ENCODE data around the gene HSDL2. TPM values are rescaled to one million over a fixed set of nuclear protein-coding genes. Genes with fewer than 3 reads are reported as not detected.
A peak's percentile ranks its signal among the peaks of the same experiment; 100 is the strongest.
"Not testable (repeated sequence)": the region's sequence is repeated elsewhere in the genome, so short reads cannot be mapped to it uniquely, and the experiment has no call there.

HSDL2 gene
- total RNA-seq, 1 donor from 2014 or later = 40.7 TPM

GRCh38 chr9:112364761-112365160, 15.1 kb upstream of the HSDL2 start:
- Histone ChIP-seq H3K9me3 (ENCODE audit: control insufficient read depth in 3 of 3, low read length in 3 of 3) (no peaks in the 10 kb centered on the region), H3K4me1 (ENCODE audit: control insufficient read depth in 3 of 3, insufficient read depth in 3 of 3, low read length in 3 of 3) (no peaks in the 10 kb centered on the region), H3K4me3 (ENCODE audit: low read length in 3 of 3) (no peak overlapping the region), H3K27ac (ENCODE audit: low read depth, low read length) (no peak overlapping the region), H3K9ac (ENCODE audit: low read depth in 1 of 3, low read length in 3 of 3) (no peak overlapping the region), H3K27me3 (ENCODE audit: control insufficient read depth in 3 of 3, insufficient read depth in 3 of 3, low read length in 3 of 3) (no peaks in the 10 kb centered on the region), H3K36me3 (ENCODE audit: control insufficient read depth in 3 of 3, insufficient read depth in 3 of 3, low read length in 3 of 3) (no peaks in the 10 kb centered on the region)

- not testable (repeated sequence) for H3K27ac ChIP-seq (ENCODE audit: low read depth, low read length); H3K27me3 ChIP-seq (ENCODE audit: control insufficient read depth in 3 of 3, insufficient read depth in 3 of 3, low read length in 3 of 3); H3K4me3 ChIP-seq (ENCODE audit: low read length in 3 of 3); H3K4me1 ChIP-seq (ENCODE audit: control insufficient read depth in 3 of 3, insufficient read depth in 3 of 3, low read length in 3 of 3); H3K36me3 ChIP-seq (ENCODE audit: control insufficient read depth in 3 of 3, insufficient read depth in 3 of 3, low read length in 3 of 3); H3K9me3 ChIP-seq (ENCODE audit: control insufficient read depth in 3 of 3, low read length in 3 of 3); H3K9ac ChIP-seq (ENCODE audit: low read depth in 1 of 3, low read length in 3 of 3)
Observed at GRCh38 chr9:112365257-112365656, 14.7 kb upstream of the HSDL2 start.

- no peak overlapping the region for H3K4me3 ChIP-seq (ENCODE audit: low read length in 3 of 3)
- no peaks in the 10 kb centered on the region for H3K4me1 ChIP-seq (ENCODE audit: control insufficient read depth in 3 of 3, insufficient read depth in 3 of 3, low read length in 3 of 3)
- H3K9ac ChIP-seq (ENCODE audit: low read depth in 1 of 3, low read length in 3 of 3) = no peak overlapping the region
- no peaks in the 10 kb centered on the region for H3K9me3 ChIP-seq (ENCODE audit: control insufficient read depth in 3 of 3, low read length in 3 of 3)
- H3K27ac ChIP-seq (ENCODE audit: low read depth, low read length) = no peak overlapping the region
- H3K36me3 ChIP-seq (ENCODE audit: control insufficient read depth in 3 of 3, insufficient read depth in 3 of 3, low read length in 3 of 3) = no peaks in the 10 kb centered on the region
- H3K27me3 ChIP-seq (ENCODE audit: control insufficient read depth in 3 of 3, insufficient read depth in 3 of 3, low read length in 3 of 3) = no peaks in the 10 kb centered on the region
Observed at GRCh38 chr9:112366591-112366990, 13.3 kb upstream of the HSDL2 start.

GRCh38 chr9:112367465-112367864, 12.4 kb upstream of the HSDL2 start:
- Histone ChIP-seq H3K9me3 (ENCODE audit: control insufficient read depth in 3 of 3, low read length in 3 of 3) (no peaks in the 10 kb centered on the region), H3K9ac (ENCODE audit: low read depth in 1 of 3, low read length in 3 of 3) (no peak overlapping the region), H3K27ac (ENCODE audit: low read depth, low read length) (no peak overlapping the region), H3K4me3 (ENCODE audit: low read length in 3 of 3) (no peak overlapping the region), H3K36me3 (ENCODE audit: control insufficient read depth in 3 of 3, insufficient read depth in 3 of 3, low read length in 3 of 3) (no peaks in the 10 kb centered on the region), H3K27me3 (ENCODE audit: control insufficient read depth in 3 of 3, insufficient read depth in 3 of 3, low read length in 3 of 3) (no peaks in the 10 kb centered on the region), H3K4me1 (ENCODE audit: control insufficient read depth in 3 of 3, insufficient read depth in 3 of 3, low read length in 3 of 3) (no peaks in the 10 kb centered on the region)

DNA sequence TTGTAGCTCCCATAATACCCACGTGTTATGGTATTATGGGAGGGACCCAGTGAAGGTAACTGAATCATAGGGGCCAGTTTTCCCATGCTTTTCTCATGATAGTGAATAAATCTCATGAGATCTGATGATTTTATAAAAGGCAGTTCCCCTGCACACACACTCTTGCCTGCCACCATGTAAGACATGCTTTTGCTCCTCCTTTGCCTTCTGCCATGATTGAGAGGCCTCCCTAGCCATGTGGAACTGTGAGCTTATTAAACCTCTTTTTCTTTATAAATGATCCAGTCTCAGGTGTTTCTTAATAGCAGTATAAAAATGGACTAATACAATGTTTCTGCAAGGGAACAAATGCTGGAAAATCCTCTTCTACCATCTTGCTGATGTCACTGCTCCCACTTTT, 10.1 kb upstream of the HSDL2 start:
- H3K4me1 ChIP-seq (ENCODE audit: control insufficient read depth in 3 of 3, insufficient read depth in 3 of 3, low read length in 3 of 3) = no peaks in the 10 kb centered on the region
- H3K9ac ChIP-seq (ENCODE audit: low read depth in 1 of 3, low read length in 3 of 3) = no peak overlapping the region
- H3K27me3 ChIP-seq (ENCODE audit: control insufficient read depth in 3 of 3, insufficient read depth in 3 of 3, low read length in 3 of 3) = no peaks in the 10 kb centered on the region
- no peak overlapping the region for H3K27ac ChIP-seq (ENCODE audit: low read depth, low read length)
- no peaks in the 10 kb centered on the region for H3K36me3 ChIP-seq (ENCODE audit: control insufficient read depth in 3 of 3, insufficient read depth in 3 of 3, low read length in 3 of 3)
- H3K9me3 ChIP-seq (ENCODE audit: control insufficient read depth in 3 of 3, low read length in 3 of 3) = no peaks in the 10 kb centered on the region
- H3K4me3 ChIP-seq (ENCODE audit: low read length in 3 of 3) = no peak overlapping the region

- no peak overlapping the region for H3K4me3 ChIP-seq (ENCODE audit: low read length in 3 of 3)
- H3K36me3 ChIP-seq (ENCODE audit: control insufficient read depth in 3 of 3, insufficient read depth in 3 of 3, low read length in 3 of 3) = no peaks in the 10 kb centered on the region
- H3K27me3 ChIP-seq (ENCODE audit: control insufficient read depth in 3 of 3, insufficient read depth in 3 of 3, low read length in 3 of 3) = no peaks in the 10 kb centered on the region
- no peaks in the 10 kb centered on the region for H3K4me1 ChIP-seq (ENCODE audit: control insufficient read depth in 3 of 3, insufficient read depth in 3 of 3, low read length in 3 of 3)
- H3K9me3 ChIP-seq (ENCODE audit: control insufficient read depth in 3 of 3, low read length in 3 of 3) = no peaks in the 10 kb centered on the region
- no peak overlapping the region for H3K9ac ChIP-seq (ENCODE audit: low read depth in 1 of 3, low read length in 3 of 3)
- H3K27ac ChIP-seq (ENCODE audit: low read depth, low read length) = no peak overlapping the region
Observed at GRCh38 chr9:112371060-112371459, 8.8 kb upstream of the HSDL2 start.

DNA sequence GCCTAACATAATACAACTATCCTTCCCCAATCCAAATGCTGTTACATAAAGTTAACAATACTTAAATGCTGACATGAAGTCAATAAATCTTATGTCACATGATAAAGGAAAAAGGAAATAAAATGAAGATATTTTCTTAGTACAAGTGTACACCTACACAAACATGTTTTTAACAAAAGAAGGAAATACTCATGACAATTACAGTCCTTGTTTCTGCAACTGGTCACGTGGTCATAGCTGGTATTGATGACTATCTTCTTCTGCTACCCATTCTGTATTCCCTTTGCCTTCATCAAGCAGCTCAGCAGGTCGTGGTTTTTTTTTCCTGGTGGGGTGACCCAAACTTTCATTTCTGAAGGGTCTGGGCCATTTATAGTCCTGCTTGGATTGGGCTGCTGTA, 6.2 kb upstream of the HSDL2 start:
- H3K4me3 ChIP-seq (ENCODE audit: low read length in 3 of 3); H3K9me3 ChIP-seq (ENCODE audit: control insufficient read depth in 3 of 3, low read length in 3 of 3); H3K27ac ChIP-seq (ENCODE audit: low read depth, low read length); H3K9ac ChIP-seq (ENCODE audit: low read depth in 1 of 3, low read length in 3 of 3); H3K27me3 ChIP-seq (ENCODE audit: control insufficient read depth in 3 of 3, insufficient read depth in 3 of 3, low read length in 3 of 3); H3K36me3 ChIP-seq (ENCODE audit: control insufficient read depth in 3 of 3, insufficient read depth in 3 of 3, low read length in 3 of 3): not testable (repeated sequence)
- peaks cover 0 to 15% (median 15%) of the 10 kb centered on the region in 3 donors for H3K4me1 ChIP-seq (ENCODE audit: control insufficient read depth in 3 of 3, insufficient read depth in 3 of 3, low read length in 3 of 3)

DNA sequence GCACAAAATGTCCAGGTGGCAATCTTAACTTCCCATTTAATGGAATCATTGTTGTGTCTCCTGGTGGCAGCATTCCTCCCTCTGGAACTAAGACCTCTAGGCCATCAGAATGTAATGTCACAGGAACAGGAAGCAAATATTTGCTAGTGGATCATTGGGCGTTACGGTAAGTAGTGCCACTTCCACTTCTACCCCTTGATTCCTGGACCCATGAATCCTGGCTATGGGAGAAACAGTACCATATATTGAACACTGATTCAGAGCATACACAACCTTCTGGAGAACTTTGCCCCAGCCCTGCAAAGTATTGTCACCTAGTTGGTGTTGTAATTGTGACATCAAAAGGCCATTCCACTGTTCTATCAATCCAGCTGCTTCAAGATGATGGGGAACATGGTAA, 5.7 kb upstream of the HSDL2 start:
- H3K9me3 ChIP-seq (ENCODE audit: control insufficient read depth in 3 of 3, low read length in 3 of 3); H3K27ac ChIP-seq (ENCODE audit: low read depth, low read length); H3K9ac ChIP-seq (ENCODE audit: low read depth in 1 of 3, low read length in 3 of 3); H3K4me3 ChIP-seq (ENCODE audit: low read length in 3 of 3); H3K36me3 ChIP-seq (ENCODE audit: control insufficient read depth in 3 of 3, insufficient read depth in 3 of 3, low read length in 3 of 3); H3K27me3 ChIP-seq (ENCODE audit: control insufficient read depth in 3 of 3, insufficient read depth in 3 of 3, low read length in 3 of 3): not testable (repeated sequence)
- peaks cover 0 to 16% (median 15%) of the 10 kb centered on the region in 3 donors for H3K4me1 ChIP-seq (ENCODE audit: control insufficient read depth in 3 of 3, insufficient read depth in 3 of 3, low read length in 3 of 3)

- no peak overlapping the region for H3K4me3 ChIP-seq (ENCODE audit: low read length in 3 of 3)
- H3K4me1 ChIP-seq (ENCODE audit: control insufficient read depth in 3 of 3, insufficient read depth in 3 of 3, low read length in 3 of 3) = peaks cover 0 to 16% (median 15%) of the 10 kb centered on the region in 3 donors
- H3K9ac ChIP-seq (ENCODE audit: low read depth in 1 of 3, low read length in 3 of 3) = no peak overlapping the region
- no peaks in the 10 kb centered on the region for H3K27me3 ChIP-seq (ENCODE audit: control insufficient read depth in 3 of 3, insufficient read depth in 3 of 3, low read length in 3 of 3)
- H3K36me3 ChIP-seq (ENCODE audit: control insufficient read depth in 3 of 3, insufficient read depth in 3 of 3, low read length in 3 of 3) = no peaks in the 10 kb centered on the region
- no peak overlapping the region for H3K27ac ChIP-seq (ENCODE audit: low read depth, low read length)
- H3K9me3 ChIP-seq (ENCODE audit: control insufficient read depth in 3 of 3, low read length in 3 of 3) = no peaks in the 10 kb centered on the region
Observed at GRCh38 chr9:112375361-112375760, 4.5 kb upstream of the HSDL2 start.

DNA sequence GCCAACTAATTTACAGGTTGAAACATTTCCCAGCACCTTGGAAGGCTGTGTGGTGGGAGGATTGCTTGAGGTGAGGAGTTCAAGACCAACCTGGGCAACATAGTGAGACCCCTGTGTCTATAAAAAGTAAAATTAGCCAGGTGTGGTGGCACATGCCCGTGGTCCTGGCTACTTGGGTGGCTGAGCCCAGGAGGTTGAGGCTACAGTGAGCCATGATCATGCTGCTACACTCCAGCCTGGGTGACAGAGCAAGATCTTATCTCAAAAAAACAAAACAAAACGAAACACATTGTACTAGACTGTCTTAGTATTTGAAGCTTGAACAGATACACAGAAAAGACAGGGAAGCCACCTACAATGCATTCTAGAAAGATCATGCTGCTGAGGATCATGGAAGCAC, 2.8 kb upstream of the HSDL2 start:
- Histone ChIP-seq H3K9me3 (ENCODE audit: control insufficient read depth in 3 of 3, low read length in 3 of 3) (no peaks in the 10 kb centered on the region), H3K4me3 (ENCODE audit: low read length in 3 of 3) (peak overlapping the region in 1 of 3 donors; percentile 97), H3K27me3 (ENCODE audit: control insufficient read depth in 3 of 3, insufficient read depth in 3 of 3, low read length in 3 of 3) (no peaks in the 10 kb centered on the region)

More for the DNA sequence above, 2.8 kb upstream of the HSDL2 start:
- Histone ChIP-seq H3K4me1 (ENCODE audit: control insufficient read depth in 3 of 3, insufficient read depth in 3 of 3, low read length in 3 of 3) (peaks cover 7 to 22% (median 19%) of the 10 kb centered on the region in 3 donors), H3K27ac (ENCODE audit: low read depth, low read length) (no peak overlapping the region), H3K36me3 (ENCODE audit: control insufficient read depth in 3 of 3, insufficient read depth in 3 of 3, low read length in 3 of 3) (no peaks in the 10 kb centered on the region), H3K9ac (ENCODE audit: low read depth in 1 of 3, low read length in 3 of 3) (peak overlapping the region in 1 of 3 donors; percentile 22)

All from skeletal muscle tissue (tissue), 4 donors.